ENCODE measurements around the gene HRH1.

HRH1 gene

DNA sequence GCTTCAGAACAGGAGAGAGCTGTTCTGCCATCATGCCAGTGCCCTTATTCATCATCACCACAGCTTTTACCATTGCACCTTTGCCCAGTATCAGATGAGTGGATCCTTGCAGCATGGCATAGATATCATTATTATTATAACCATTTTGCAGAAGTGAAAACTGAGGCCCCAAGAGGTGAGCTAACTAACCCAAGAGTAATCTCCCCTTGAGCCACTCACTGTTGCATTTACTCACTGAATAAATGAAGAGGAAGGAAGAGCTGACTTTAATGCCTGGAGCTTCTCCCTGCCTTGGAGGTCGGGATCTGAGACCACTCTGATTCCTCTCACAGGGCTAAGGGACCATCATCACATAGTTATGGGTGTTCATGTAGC, 32.0 kb downstream of the HRH1 start:
- Histone ChIP-seq H3K9me3 (ENCODE audit: control insufficient read depth in 1 of 2, low read length in 2 of 2) (no peaks in the 10 kb centered on the region), H3K27me3 (ENCODE audit: control insufficient read depth in 1 of 2, insufficient read depth in 2 of 2, low read length in 2 of 2) (no peaks in the 10 kb centered on the region), H3K4me3 (ENCODE audit: low read depth in 1 of 2, low read length in 2 of 2) (no peak overlapping the region), H3K4me1 (ENCODE audit: control insufficient read depth in 1 of 2, insufficient read depth in 2 of 2, low read length in 2 of 2) (no peaks in the 10 kb centered on the region), H3K27ac (ENCODE audit: low read depth, low read length) (no peak overlapping the region), H3K36me3 (ENCODE audit: control insufficient read depth in 1 of 2, insufficient read depth in 2 of 2, low read length in 2 of 2) (no peaks in the 10 kb centered on the region), H3K9ac (ENCODE audit: low read depth in 1 of 2, low read length in 2 of 2) (no peak overlapping the region)

DNA sequence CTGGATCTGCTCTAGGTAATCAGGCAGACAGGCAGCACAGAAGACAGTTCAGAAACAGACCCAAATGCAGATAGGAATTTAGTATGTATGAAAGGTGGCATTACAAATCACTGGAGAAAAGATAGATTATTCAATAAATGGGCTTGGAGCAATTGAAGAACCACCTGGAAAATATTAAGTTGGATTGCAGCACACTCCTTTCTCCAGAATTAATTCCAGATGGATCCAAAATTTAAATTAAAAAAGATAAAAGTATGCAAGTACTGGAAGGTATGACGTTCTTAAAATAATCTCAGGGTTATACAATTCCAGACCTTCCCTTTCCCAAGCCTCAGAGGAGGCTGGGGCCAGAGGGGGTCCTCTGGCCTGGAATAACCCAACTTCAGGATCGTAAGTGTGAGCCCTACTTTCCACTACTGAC, 32.5 kb downstream of the HRH1 start:
- no peak overlapping the region for H3K27ac ChIP-seq (ENCODE audit: low read depth, low read length)
- no peak overlapping the region for H3K9ac ChIP-seq (ENCODE audit: low read depth in 1 of 2, low read length in 2 of 2)
- no peak overlapping the region for H3K4me3 ChIP-seq (ENCODE audit: low read depth in 1 of 2, low read length in 2 of 2)
- no peaks in the 10 kb centered on the region for H3K9me3 ChIP-seq (ENCODE audit: control insufficient read depth in 1 of 2, low read length in 2 of 2)
- no peaks in the 10 kb centered on the region for H3K27me3 ChIP-seq (ENCODE audit: control insufficient read depth in 1 of 2, insufficient read depth in 2 of 2, low read length in 2 of 2)
- no peaks in the 10 kb centered on the region for H3K36me3 ChIP-seq (ENCODE audit: control insufficient read depth in 1 of 2, insufficient read depth in 2 of 2, low read length in 2 of 2)
- H3K4me1 ChIP-seq (ENCODE audit: control insufficient read depth in 1 of 2, insufficient read depth in 2 of 2, low read length in 2 of 2) = no peaks in the 10 kb centered on the region

DNA sequence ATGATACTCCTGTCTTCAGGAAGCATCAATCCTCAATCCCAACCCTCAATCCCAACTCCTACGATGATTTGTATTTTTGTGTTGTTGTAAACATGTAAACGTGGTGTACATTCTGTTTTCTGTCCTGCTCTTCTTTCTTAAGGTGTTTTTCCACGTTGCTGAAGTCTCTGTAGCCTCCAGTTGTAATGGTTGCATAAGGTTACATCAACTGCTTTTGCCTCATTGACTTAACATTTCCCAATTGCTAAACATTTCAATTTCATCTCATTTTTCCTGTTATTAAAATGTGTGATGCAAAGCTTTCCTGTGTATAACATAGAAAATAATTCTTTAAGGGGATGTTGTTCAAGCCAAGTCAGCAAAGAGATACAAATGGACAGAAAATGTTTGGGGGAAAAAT, 33.4 kb downstream of the HRH1 start:
- Histone ChIP-seq H3K9me3 (ENCODE audit: control insufficient read depth in 1 of 2, low read length in 2 of 2) (no peaks in the 10 kb centered on the region), H3K27me3 (ENCODE audit: control insufficient read depth in 1 of 2, insufficient read depth in 2 of 2, low read length in 2 of 2) (no peaks in the 10 kb centered on the region), H3K27ac (ENCODE audit: low read depth, low read length) (no peak overlapping the region), H3K4me3 (ENCODE audit: low read depth in 1 of 2, low read length in 2 of 2) (no peak overlapping the region), H3K9ac (ENCODE audit: low read depth in 1 of 2, low read length in 2 of 2) (no peak overlapping the region), H3K4me1 (ENCODE audit: control insufficient read depth in 1 of 2, insufficient read depth in 2 of 2, low read length in 2 of 2) (no peaks in the 10 kb centered on the region), H3K36me3 (ENCODE audit: control insufficient read depth in 1 of 2, insufficient read depth in 2 of 2, low read length in 2 of 2) (peaks cover 0 to 1% of the 10 kb centered on the region in 2 donors)

DNA sequence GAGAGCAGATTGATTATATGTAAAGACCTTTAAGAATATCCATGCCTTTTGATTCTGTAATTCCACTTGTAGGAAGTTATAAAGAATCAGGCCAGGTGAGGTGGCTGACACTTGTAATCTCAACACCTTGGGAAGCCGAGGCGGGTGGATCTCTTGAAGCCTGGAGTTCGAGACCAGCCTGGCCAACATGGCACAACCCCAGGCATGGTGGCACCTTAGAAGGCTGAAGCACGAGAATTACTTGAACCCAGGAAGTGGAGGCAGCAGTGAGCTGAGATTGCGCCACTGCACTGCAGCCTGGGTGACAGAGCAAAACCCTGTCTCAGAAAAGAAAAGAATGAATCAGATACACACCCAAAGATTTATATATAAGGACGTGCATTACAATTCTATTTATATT, 33.9 kb downstream of the HRH1 start:
- H3K27ac ChIP-seq (ENCODE audit: low read depth, low read length) = no peak overlapping the region

GRCh38 chr3:11195201-11195600, 40.9 kb downstream of the HRH1 start:
- Histone ChIP-seq H3K27ac (ENCODE audit: low read depth, low read length) (no peak overlapping the region), H3K27me3 (ENCODE audit: control insufficient read depth in 1 of 2, insufficient read depth in 2 of 2, low read length in 2 of 2) (no peaks in the 10 kb centered on the region), H3K9me3 (ENCODE audit: control insufficient read depth in 1 of 2, low read length in 2 of 2) (no peaks in the 10 kb centered on the region), H3K4me3 (ENCODE audit: low read depth in 1 of 2, low read length in 2 of 2) (no peak overlapping the region), H3K4me1 (ENCODE audit: control insufficient read depth in 1 of 2, insufficient read depth in 2 of 2, low read length in 2 of 2) (peaks cover 5 to 10% of the 10 kb centered on the region in 2 donors), H3K9ac (ENCODE audit: low read depth in 1 of 2, low read length in 2 of 2) (no peak overlapping the region), H3K36me3 (ENCODE audit: control insufficient read depth in 1 of 2, insufficient read depth in 2 of 2, low read length in 2 of 2) (peaks cover 0 to 3% of the 10 kb centered on the region in 2 donors)

More for the DNA sequence above, 33.9 kb downstream of the HRH1 start:
- H3K27me3 ChIP-seq (ENCODE audit: control insufficient read depth in 1 of 2, insufficient read depth in 2 of 2, low read length in 2 of 2) = no peaks in the 10 kb centered on the region
- no peak overlapping the region for H3K4me3 ChIP-seq (ENCODE audit: low read depth in 1 of 2, low read length in 2 of 2)
- peaks cover 0 to 3% of the 10 kb centered on the region in 2 donors for H3K36me3 ChIP-seq (ENCODE audit: control insufficient read depth in 1 of 2, insufficient read depth in 2 of 2, low read length in 2 of 2)
- H3K9ac ChIP-seq (ENCODE audit: low read depth in 1 of 2, low read length in 2 of 2) = no peak overlapping the region
- H3K4me1 ChIP-seq (ENCODE audit: control insufficient read depth in 1 of 2, insufficient read depth in 2 of 2, low read length in 2 of 2) = no peaks in the 10 kb centered on the region
- no peaks in the 10 kb centered on the region for H3K9me3 ChIP-seq (ENCODE audit: control insufficient read depth in 1 of 2, low read length in 2 of 2)

DNA sequence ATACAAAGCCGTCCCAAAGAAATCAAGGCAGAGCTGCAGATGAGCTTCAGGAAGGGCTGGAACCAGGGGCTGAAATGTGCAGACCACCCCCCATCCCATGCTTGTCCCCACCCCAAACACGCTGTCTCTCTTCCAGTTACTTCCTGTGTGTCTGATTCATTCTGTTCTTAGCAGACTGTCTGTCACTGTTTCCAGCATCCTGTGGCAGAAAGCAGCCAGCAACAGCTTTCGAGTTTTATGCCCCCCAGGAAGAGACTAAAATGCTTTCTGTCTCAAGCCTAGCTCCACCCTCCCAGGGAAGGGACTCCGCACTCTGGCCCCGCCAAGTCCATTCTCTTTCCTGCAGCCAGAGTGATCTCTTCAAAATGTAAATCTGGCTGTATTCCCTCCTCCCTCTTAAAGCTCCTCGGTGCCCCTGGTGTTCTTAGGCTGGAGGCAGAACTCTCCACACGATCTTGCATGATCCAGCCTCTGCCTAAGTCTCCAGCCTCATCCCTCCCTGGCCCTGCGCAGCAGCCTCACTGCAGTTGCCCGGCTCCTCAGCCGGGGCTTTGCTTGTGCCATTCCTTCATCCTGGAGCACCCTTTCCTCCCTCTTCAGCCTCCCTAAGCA, 41.5 kb downstream of the HRH1 start:
- no peak overlapping the region for H3K27ac ChIP-seq (ENCODE audit: low read depth, low read length)
- no peaks in the 10 kb centered on the region for H3K9me3 ChIP-seq (ENCODE audit: control insufficient read depth in 1 of 2, low read length in 2 of 2)
- H3K4me1 ChIP-seq (ENCODE audit: control insufficient read depth in 1 of 2, insufficient read depth in 2 of 2, low read length in 2 of 2) = peaks cover 5 to 12% of the 10 kb centered on the region in 2 donors
- H3K36me3 ChIP-seq (ENCODE audit: control insufficient read depth in 1 of 2, insufficient read depth in 2 of 2, low read length in 2 of 2) = peaks cover 0 to 3% of the 10 kb centered on the region in 2 donors
- H3K9ac ChIP-seq (ENCODE audit: low read depth in 1 of 2, low read length in 2 of 2) = no peak overlapping the region
- no peak overlapping the region for H3K4me3 ChIP-seq (ENCODE audit: low read depth in 1 of 2, low read length in 2 of 2)
- H3K27me3 ChIP-seq (ENCODE audit: control insufficient read depth in 1 of 2, insufficient read depth in 2 of 2, low read length in 2 of 2) = no peaks in the 10 kb centered on the region

DNA sequence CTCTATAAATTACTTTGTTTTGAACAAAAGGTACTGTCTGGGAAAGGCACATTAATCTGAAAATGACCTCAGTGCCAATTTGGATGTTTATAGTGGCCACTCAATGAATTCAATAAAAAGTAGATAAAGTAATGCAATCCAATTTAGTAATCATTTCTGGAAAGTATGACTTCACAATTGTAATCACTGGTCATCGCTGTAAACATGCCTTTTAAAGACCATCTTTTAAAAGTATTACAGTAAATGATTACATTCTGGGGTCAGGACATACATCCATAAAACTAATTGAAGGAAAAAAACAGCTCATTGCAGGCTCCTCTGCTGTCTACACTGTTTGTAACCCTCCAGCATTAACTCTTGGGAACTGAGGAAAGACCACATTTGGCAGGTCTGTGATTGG, 43.2 kb downstream of the HRH1 start:
- Histone ChIP-seq H3K27ac (ENCODE audit: low read depth, low read length) (no peak overlapping the region), H3K4me3 (ENCODE audit: low read depth in 1 of 2, low read length in 2 of 2) (no peak overlapping the region), H3K4me1 (ENCODE audit: control insufficient read depth in 1 of 2, insufficient read depth in 2 of 2, low read length in 2 of 2) (peaks cover 16 to 19% of the 10 kb centered on the region in 2 donors), H3K9ac (ENCODE audit: low read depth in 1 of 2, low read length in 2 of 2) (no peak overlapping the region), H3K27me3 (ENCODE audit: control insufficient read depth in 1 of 2, insufficient read depth in 2 of 2, low read length in 2 of 2) (no peaks in the 10 kb centered on the region), H3K36me3 (ENCODE audit: control insufficient read depth in 1 of 2, insufficient read depth in 2 of 2, low read length in 2 of 2) (peaks cover 0 to 3% of the 10 kb centered on the region in 2 donors), H3K9me3 (ENCODE audit: control insufficient read depth in 1 of 2, low read length in 2 of 2) (no peaks in the 10 kb centered on the region)

- Histone ChIP-seq H3K36me3 (ENCODE audit: control insufficient read depth in 1 of 2, insufficient read depth in 2 of 2, low read length in 2 of 2) (no peaks in the 10 kb centered on the region), H3K4me3 (ENCODE audit: low read depth in 1 of 2, low read length in 2 of 2) (no peak overlapping the region), H3K4me1 (ENCODE audit: control insufficient read depth in 1 of 2, insufficient read depth in 2 of 2, low read length in 2 of 2) (peaks cover 16 to 19% of the 10 kb centered on the region in 2 donors), H3K27ac (ENCODE audit: low read depth, low read length) (no peak overlapping the region), H3K9me3 (ENCODE audit: control insufficient read depth in 1 of 2, low read length in 2 of 2) (no peaks in the 10 kb centered on the region), H3K9ac (ENCODE audit: low read depth in 1 of 2, low read length in 2 of 2) (no peak overlapping the region), H3K27me3 (ENCODE audit: control insufficient read depth in 1 of 2, insufficient read depth in 2 of 2, low read length in 2 of 2) (no peaks in the 10 kb centered on the region)
Observed at GRCh38 chr3:11198070-11198469, 43.8 kb downstream of the HRH1 start.

- H3K9me3 ChIP-seq (ENCODE audit: control insufficient read depth in 1 of 2, low read length in 2 of 2) = no peaks in the 10 kb centered on the region
- H3K27me3 ChIP-seq (ENCODE audit: control insufficient read depth in 1 of 2, insufficient read depth in 2 of 2, low read length in 2 of 2) = no peaks in the 10 kb centered on the region
- H3K4me3 ChIP-seq (ENCODE audit: low read depth in 1 of 2, low read length in 2 of 2) = no peak overlapping the region
- H3K4me1 ChIP-seq (ENCODE audit: control insufficient read depth in 1 of 2, insufficient read depth in 2 of 2, low read length in 2 of 2) = peaks cover 16 to 19% of the 10 kb centered on the region in 2 donors
- no peaks in the 10 kb centered on the region for H3K36me3 ChIP-seq (ENCODE audit: control insufficient read depth in 1 of 2, insufficient read depth in 2 of 2, low read length in 2 of 2)
- H3K27ac ChIP-seq (ENCODE audit: low read depth, low read length) = no peak overlapping the region
- H3K9ac ChIP-seq (ENCODE audit: low read depth in 1 of 2, low read length in 2 of 2) = no peak overlapping the region
Observed at GRCh38 chr3:11198495-11198894, 44.2 kb downstream of the HRH1 start.

GRCh38 chr3:11199902-11200845, 45.9 kb downstream of the HRH1 start:
- Histone ChIP-seq H3K4me1 (ENCODE audit: control insufficient read depth in 1 of 2, insufficient read depth in 2 of 2, low read length in 2 of 2) (peaks cover 16 to 19% of the 10 kb centered on the region in 2 donors), H3K9me3 (ENCODE audit: control insufficient read depth in 1 of 2, low read length in 2 of 2) (no peaks in the 10 kb centered on the region), H3K36me3 (ENCODE audit: control insufficient read depth in 1 of 2, insufficient read depth in 2 of 2, low read length in 2 of 2) (no peaks in the 10 kb centered on the region), H3K9ac (ENCODE audit: low read depth in 1 of 2, low read length in 2 of 2) (no peak overlapping the region), H3K4me3 (ENCODE audit: low read depth in 1 of 2, low read length in 2 of 2) (no peak overlapping the region), H3K27ac (ENCODE audit: low read depth, low read length) (no peak overlapping the region), H3K27me3 (ENCODE audit: control insufficient read depth in 1 of 2, insufficient read depth in 2 of 2, low read length in 2 of 2) (no peaks in the 10 kb centered on the region)
